ENCODE data around the gene UPP1.
A peak's percentile ranks its signal among the peaks of the same experiment; 100 is the strongest.
"Not testable (repeated sequence)": the region's sequence is repeated elsewhere in the genome, so short reads cannot be mapped to it uniquely, and the experiment has no call there.

The UPP1 gene

GRCh38 chr7:48147078-48147591, 58.1 kb downstream of the UPP1 start:
- no peak overlapping the region for H3K27ac ChIP-seq
- POLR2A ChIA-PET (ENCODE audit: low non-redundant PET) = no interaction called here

GRCh38 chr7:48147690-48148089, 58.6 kb downstream of the UPP1 start:
- DNase-seq (ENCODE audit: low spot score); CTCF ChIA-PET; POLR2A ChIA-PET (ENCODE audit: low non-redundant PET); H3K27ac ChIP-seq: not testable (repeated sequence)

More at GRCh38 chr7:48147078-48147591, 58.1 kb downstream of the UPP1 start:
- no peak for DNase-seq (ENCODE audit: low spot score)
- TF ChIP-seq CTCF (conservative IDR thresholded peaks at IDR 0.05; ENCODE audit: low read depth) = no peak
- CTCF ChIA-PET = no interaction called here

GRCh38 chr7:48148311-48148710, 59.2 kb downstream of the UPP1 start:
- CTCF ChIA-PET = no interaction called here
- POLR2A ChIA-PET (ENCODE audit: low non-redundant PET) = no interaction called here
- DNase-seq (ENCODE audit: low spot score) = no peak
- no peak for TF ChIP-seq CTCF (conservative IDR thresholded peaks at IDR 0.05; ENCODE audit: low read depth)
- no peak overlapping the region for H3K27ac ChIP-seq

GRCh38 chr7:48149058-48149457, 60.0 kb downstream of the UPP1 start:
- ChIA-PET POLR2A (ENCODE audit: low non-redundant PET) (no interaction called here), CTCF (no interaction called here)
- no peak for DNase-seq (ENCODE audit: low spot score)
- no peak for TF ChIP-seq CTCF (conservative IDR thresholded peaks at IDR 0.05; ENCODE audit: low read depth)
- H3K27ac ChIP-seq = no peak overlapping the region

GRCh38 chr7:48150086-48150485, 61.0 kb downstream of the UPP1 start:
- DNase-seq (ENCODE audit: low spot score) = no peak
- no peak overlapping the region for H3K27ac ChIP-seq
- POLR2A ChIA-PET (ENCODE audit: low non-redundant PET) = no interaction called here
- CTCF ChIA-PET = no interaction called here
- TF ChIP-seq CTCF (conservative IDR thresholded peaks at IDR 0.05; ENCODE audit: low read depth) = no peak

- POLR2A ChIA-PET (ENCODE audit: low non-redundant PET) = no interaction called here
- CTCF ChIA-PET = interaction anchor here (0.6 to 1.8 kb wide), 16 partner anchors 10 to 1698 kb away, joined by 3 to 44 read pairs (median 5); no protein-coding TSS in a partner anchor
- no peak overlapping the region for H3K27ac ChIP-seq
- peak; percentile 53 for DNase-seq (ENCODE audit: low spot score)
- TF ChIP-seq CTCF (conservative IDR thresholded peaks at IDR 0.05; ENCODE audit: low read depth) = peak; percentile 69
Observed at GRCh38 chr7:48154792-48155413, 65.8 kb downstream of the UPP1 start.

All from RWPE1 (cell line).